Endodermal cell (in vitro differentiated cells): ENCODE measurements around the gene ARPIN. TPM values are rescaled to one million over a fixed set of nuclear protein-coding genes. Genes with fewer than 3 reads are reported as not detected.

Experiments
- DNase-seq: peaks from one replicate; pipeline ENCODE4 v3.0.0-alpha.2; 2017
- H3K27ac ChIP-seq: 2 replicates; pipeline ENCODE4 v1.5.1; 2013; ENCODE audit warnings: mild to moderate bottlenecking, low read depth, low read length, moderate library complexity
- H3K27me3 ChIP-seq: 2 replicates; pipeline ENCODE4 v1.6.1; 2013; ENCODE audit warnings: mild to moderate bottlenecking, low read length, moderate library complexity; ENCODE audit not compliant: insufficient read depth, control insufficient read depth, poor library complexity, severe bottlenecking
- H3K36me3 ChIP-seq: 2 replicates; pipeline ENCODE4 v1.7.0; 2013; ENCODE audit warnings: mild to moderate bottlenecking, low read length, moderate library complexity; ENCODE audit not compliant: control insufficient read depth, insufficient read depth
- H3K4me1 ChIP-seq: one replicate; pipeline ENCODE4 v1.7.0; 2013; ENCODE audit warnings: low read length; ENCODE audit not compliant: control insufficient read depth, insufficient read depth
- H3K4me3 ChIP-seq: 2 replicates; pipeline ENCODE4 v1.5.1; 2013; ENCODE audit warnings: mild to moderate bottlenecking, low read length, moderate library complexity
- H3K9ac ChIP-seq: 2 replicates; pipeline ENCODE4 v1.6.1; 2013; ENCODE audit warnings: mild to moderate bottlenecking, low read length, moderate library complexity; ENCODE audit not compliant: poor library complexity, severe bottlenecking; ENCODE audit errors: extremely low read depth
- H3K9me3 ChIP-seq: 2 replicates; pipeline ENCODE4 v1.6.1; 2013; ENCODE audit warnings: mild to moderate bottlenecking, low read length, moderate library complexity; ENCODE audit not compliant: control insufficient read depth
- H3K27ac Mint-ChIP-seq: 2 replicates; pipeline ENCODE4 v1.8.0; 2020; ENCODE audit warnings: mixed read lengths
- H3K27me3 Mint-ChIP-seq: 2 replicates; pipeline ENCODE4 v1.8.0; 2021; ENCODE audit warnings: mild to moderate bottlenecking, mixed read lengths; ENCODE audit not compliant: insufficient read depth
- H3K36me3 Mint-ChIP-seq: 2 replicates; pipeline ENCODE4 v1.8.0; 2020; ENCODE audit warnings: low read depth, mixed read lengths
- H3K4me1 Mint-ChIP-seq: 2 replicates; pipeline ENCODE4 v1.8.0; 2020; ENCODE audit warnings: mixed read lengths
- H3K4me3 Mint-ChIP-seq: 2 replicates; pipeline ENCODE4 v1.8.0; 2020; ENCODE audit warnings: mild to moderate bottlenecking, moderate library complexity, mixed read lengths
- H3K9me3 Mint-ChIP-seq: 2 replicates; pipeline ENCODE4 v1.8.0; 2020; ENCODE audit warnings: mild to moderate bottlenecking, mixed read lengths
- WGBS, 2 experiments: methylation state at CpG; one replicate each; pipeline versions ENCODE4 v1.1.5 to v1.1.7; 2013; ENCODE audit warnings: missing lambda C conversion rate in 2 of 2, mixed read lengths in 1 of 2; ENCODE audit not compliant: insufficient coverage in 1 of 2, insufficient read length in 1 of 2; 5-methylcytosine and 5-hydroxymethylcytosine counted together
- total RNA-seq, 2 donors: library from RNA; stranded (reverse); fragmentation: NEBNext Ultra II Directional in 1 of 2; extraction: Animal tissue kit (Norgen Biotek cat#: 25700) in 1 of 2; gene quantifications; 2 replicates in 1 of 2; 3 replicates in 1 of 2; pipeline ENCODE4 v1.2.1, GENCODE V29; 2021
- TF ChIP-seq, protein P1 (sequence below): fragments of 200-600 bp; sonication (generic); conservative IDR thresholded peaks from 2 replicates; pipeline ENCODE4 v1.5.0; 2021; ENCODE audit warnings: antibody characterized with exemption, mild to moderate bottlenecking

The ARPIN gene
- total RNA-seq, 2 donors from 2014 or later: 6.9 to 11.2 TPM

DNA sequence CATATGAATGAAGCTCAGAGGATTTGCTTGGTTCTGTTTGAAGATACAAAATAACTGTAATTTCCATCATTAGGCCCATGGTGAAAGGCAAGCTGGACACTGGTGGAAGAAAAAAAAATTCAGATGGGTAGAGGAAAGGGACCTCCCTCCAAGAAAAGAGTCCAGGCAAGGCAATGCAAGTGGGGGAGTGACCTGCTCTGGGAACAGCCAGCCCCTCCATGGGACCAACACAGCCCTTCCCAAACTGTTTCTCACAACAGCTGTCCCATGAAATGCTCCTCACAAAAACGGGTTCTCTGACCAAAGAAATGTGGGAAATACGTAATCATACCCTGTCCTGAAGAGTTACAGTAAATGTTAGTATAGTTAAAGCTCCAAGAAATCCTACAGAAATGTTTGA is 14.6 kb downstream of the ARPIN start:
- H3K9me3 Mint-ChIP-seq: no peaks in the 10 kb centered on the region
- H3K4me1 ChIP-seq: no peaks in the 10 kb centered on the region
- H3K9me3 ChIP-seq: no peaks in the 10 kb centered on the region
- no peak for DNase-seq
- 63% methylated on average over 2 of the region's 2 CpGs; no CpG with 5 or more reads in 1 of the 2 experiments for WGBS, 2 experiments
- no peaks in the 10 kb centered on the region for H3K36me3 ChIP-seq
- H3K27me3 ChIP-seq: no peaks in the 10 kb centered on the region
- H3K4me1 Mint-ChIP-seq: peaks cover 7% of the 10 kb centered on the region
- H3K27me3 Mint-ChIP-seq: peaks cover 17% of the 10 kb centered on the region
- H3K9ac ChIP-seq: no peak overlapping the region
- no peak overlapping the region for H3K27ac ChIP-seq
- no peak overlapping the region for H3K27ac Mint-ChIP-seq
- H3K4me3 ChIP-seq: no peak overlapping the region
- H3K36me3 Mint-ChIP-seq: no peaks in the 10 kb centered on the region
- TF ChIP-seq, protein P1, sequence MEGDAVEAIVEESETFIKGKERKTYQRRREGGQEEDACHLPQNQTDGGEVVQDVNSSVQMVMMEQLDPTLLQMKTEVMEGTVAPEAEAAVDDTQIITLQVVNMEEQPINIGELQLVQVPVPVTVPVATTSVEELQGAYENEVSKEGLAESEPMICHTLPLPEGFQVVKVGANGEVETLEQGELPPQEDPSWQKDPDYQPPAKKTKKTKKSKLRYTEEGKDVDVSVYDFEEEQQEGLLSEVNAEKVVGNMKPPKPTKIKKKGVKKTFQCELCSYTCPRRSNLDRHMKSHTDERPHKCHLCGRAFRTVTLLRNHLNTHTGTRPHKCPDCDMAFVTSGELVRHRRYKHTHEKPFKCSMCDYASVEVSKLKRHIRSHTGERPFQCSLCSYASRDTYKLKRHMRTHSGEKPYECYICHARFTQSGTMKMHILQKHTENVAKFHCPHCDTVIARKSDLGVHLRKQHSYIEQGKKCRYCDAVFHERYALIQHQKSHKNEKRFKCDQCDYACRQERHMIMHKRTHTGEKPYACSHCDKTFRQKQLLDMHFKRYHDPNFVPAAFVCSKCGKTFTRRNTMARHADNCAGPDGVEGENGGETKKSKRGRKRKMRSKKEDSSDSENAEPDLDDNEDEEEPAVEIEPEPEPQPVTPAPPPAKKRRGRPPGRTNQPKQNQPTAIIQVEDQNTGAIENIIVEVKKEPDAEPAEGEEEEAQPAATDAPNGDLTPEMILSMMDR: no peak
- no peak overlapping the region for H3K4me3 Mint-ChIP-seq

DNA sequence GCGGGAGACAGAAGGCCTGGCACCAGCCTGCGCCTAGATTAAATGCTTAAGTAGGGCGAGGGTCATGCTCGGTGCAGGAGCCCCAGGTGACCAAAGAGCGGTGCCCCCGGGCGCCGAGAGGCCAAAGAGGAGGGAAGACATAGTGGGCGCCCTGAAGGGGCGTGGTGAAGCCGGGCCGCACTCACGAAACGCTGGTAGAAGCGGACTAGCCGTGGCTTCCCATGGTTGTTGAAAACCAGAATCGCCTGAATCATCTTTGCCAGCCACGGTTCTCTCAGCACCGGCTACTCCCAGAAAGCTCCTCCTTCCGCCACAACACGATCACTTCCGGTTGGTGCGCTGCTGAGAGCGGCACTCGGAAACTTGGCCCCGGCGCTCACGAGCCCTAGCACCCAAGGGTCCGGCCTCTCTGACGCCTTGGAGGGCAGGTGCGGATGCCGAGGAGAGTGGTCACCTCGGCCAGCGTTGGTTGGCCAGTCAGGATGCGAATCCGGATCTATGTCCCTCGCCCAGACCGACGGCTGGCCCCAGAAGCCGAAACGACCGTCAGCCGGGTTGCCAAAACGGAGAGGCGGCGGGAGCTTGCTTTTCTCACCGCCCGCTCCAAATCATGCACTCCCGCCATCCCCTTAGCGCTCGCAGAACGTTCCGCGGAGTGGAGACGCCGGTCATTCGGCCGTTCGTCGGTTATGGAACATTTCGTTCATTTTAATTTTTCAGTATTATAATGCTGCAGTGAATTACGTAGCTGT is 18.9 kb downstream of the ARPIN start, which contains the start of gene AP3S2:
AP3S2 (minus strand) TSS at position 299 of the 752 bp plus-strand sequence; CDS start at position 254, 45 bp downstream.
- Histone ChIP-seq H3K27ac (peak within 1 kb of the TSS; percentile 81), H3K9me3 (no peaks in the 10 kb centered on the region), H3K9ac (peak within 1 kb of the TSS; percentile 93), H3K36me3 (peaks cover 3% of the 10 kb centered on the region), H3K4me3 (peak within 1 kb of the TSS; percentile 100), H3K27me3 (no peaks in the 10 kb centered on the region), H3K4me1 (no peaks in the 10 kb centered on the region)
- peaks cover 2% of the 10 kb centered on the region for H3K4me1 Mint-ChIP-seq
- H3K27ac Mint-ChIP-seq: peak within 1 kb of the TSS; percentile 96
- WGBS, 2 experiments: 0% methylated on average over 31 to 62 of the region's 62 CpGs
- peaks cover 2% of the 10 kb centered on the region for H3K36me3 Mint-ChIP-seq
- no peaks in the 10 kb centered on the region for H3K27me3 Mint-ChIP-seq
- no peaks in the 10 kb centered on the region for H3K9me3 Mint-ChIP-seq
- DNase-seq: peak; percentile 97
- TF ChIP-seq, protein P1: no peak
- H3K4me3 Mint-ChIP-seq: peak within 1 kb of the TSS; percentile 98

DNA sequence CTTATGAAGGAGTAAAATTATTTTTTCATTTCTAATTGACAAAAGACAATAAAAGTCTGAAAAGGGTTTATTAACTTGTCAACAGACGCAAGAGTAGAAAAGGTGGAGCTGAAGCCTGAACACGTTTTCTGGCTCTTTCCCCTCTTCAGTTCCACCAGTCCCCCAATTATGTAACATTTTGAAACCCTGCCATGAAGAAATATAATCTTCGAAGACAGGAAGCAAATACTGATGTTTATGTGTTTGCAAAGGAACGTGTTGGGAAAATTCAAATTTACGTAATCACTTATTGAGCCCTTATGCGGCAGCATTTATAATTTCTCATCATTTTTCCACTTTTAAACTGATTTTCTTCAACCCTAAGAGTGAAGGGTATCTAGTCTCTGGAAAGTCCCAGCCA is 19.7 kb downstream of the ARPIN start:
- H3K4me1 Mint-ChIP-seq: peaks cover 2% of the 10 kb centered on the region
- peak overlapping the region; percentile 93 for H3K9ac ChIP-seq
- no peaks in the 10 kb centered on the region for H3K9me3 Mint-ChIP-seq
- peaks cover 12% of the 10 kb centered on the region for H3K36me3 ChIP-seq
- H3K36me3 Mint-ChIP-seq: peaks cover 11% of the 10 kb centered on the region
- H3K27me3 ChIP-seq: no peaks in the 10 kb centered on the region
- H3K4me3 Mint-ChIP-seq: peak overlapping the region; percentile 98
- peak overlapping the region; percentile 100 for H3K4me3 ChIP-seq
- H3K27me3 Mint-ChIP-seq: no peaks in the 10 kb centered on the region
- no peak overlapping the region for H3K27ac ChIP-seq
- WGBS, 2 experiments: 72 to 75% methylated on average over 6 of the region's 6 CpGs
- no peak for DNase-seq
- no peaks in the 10 kb centered on the region for H3K4me1 ChIP-seq
- H3K9me3 ChIP-seq: no peaks in the 10 kb centered on the region
- no peak overlapping the region for H3K27ac Mint-ChIP-seq
- TF ChIP-seq, protein P1: no peak
